ENCODE data around the gene ZFP36L1. TPM values are rescaled to one million over a fixed set of nuclear protein-coding genes. Genes with fewer than 3 reads are reported as not detected.

Gene ZFP36L1
- total and polyA plus RNA-seq, 10 of the 15 experiments (the other 5 are each of a cell fraction or from before 2014, with no cell fraction given) = 22.0 to 184 (median 66.1) TPM

- TF ChIP-seq MEF2B (IDR thresholded peaks at IDR 0.05; ENCODE audit: partially characterized antibody, poor library complexity, severe bottlenecking) (peak; percentile 28), CBX3 (IDR thresholded peaks at IDR 0.05; ENCODE audit: borderline replicate concordance, low read depth) (no peak), YY1 (IDR thresholded peaks at IDR 0.05; ENCODE audit: low read depth, low read length) (no peak), RELB (IDR thresholded peaks at IDR 0.05; ENCODE audit: low read depth) (peak; percentile 73; the same call in 1 of the 2 replicates), ZNF384 (IDR thresholded peaks at IDR 0.05; ENCODE audit: borderline replicate concordance, low read depth, low read length) (peak; percentile 42; the same call in 1 of the 2 replicates), MYC (IDR thresholded peaks at IDR 0.05; ENCODE audit: insufficient read depth, insufficient read length, insufficient replicate concordance, low read length, severe bottlenecking) (no peak), ELK1 (IDR thresholded peaks at IDR 0.05; ENCODE audit: low read depth, low read length) (peak; percentile 32; the same call in 1 of the 2 replicates), USF1 (IDR thresholded peaks at IDR 0.05; ENCODE audit: borderline replicate concordance, extremely low read length, insufficient read depth, low read depth, low read length) (no peak), KLF5 (IDR thresholded peaks at IDR 0.05; ENCODE audit: partially characterized antibody) (peak; percentile 21), TBL1XR1 (IDR thresholded peaks at IDR 0.05; ENCODE audit: low read depth, low read length) (peak; percentile 85), ZBTB33 (IDR thresholded peaks at IDR 0.05) (no peak), SMAD1 (IDR thresholded peaks at IDR 0.05; ENCODE audit: low read depth, partially characterized antibody) (peak; percentile 80), SKIL (IDR thresholded peaks at IDR 0.05; ENCODE audit: low read depth, poor library complexity, severe bottlenecking) (no peak), CHD4 (IDR thresholded peaks at IDR 0.05) (no peak), CEBPZ (IDR thresholded peaks at IDR 0.05; ENCODE audit: low read depth, low read length) (no peak), WRNIP1 (IDR thresholded peaks at IDR 0.05; ENCODE audit: borderline replicate concordance, low read depth, low read length) (no peak)
Measured at GRCh38 chr14:68795597-68796417, 2.9 kb upstream of the ZFP36L1 start (continued).

Data from GM12878 (cell line).